IMR-90 (cell line): ENCODE results near the gene PALLD.

Experiments used
- BHLHE40 ChIP-seq: fragments of 150-350 bp; IDR thresholded peaks from 2 replicates; pipeline ENCODE4 v1.6.1; 2016; ENCODE audit warnings: mild to moderate bottlenecking, low read depth, low read length
- CEBPB ChIP-seq: IDR thresholded peaks from 2 replicates; pipeline ENCODE4 v1.6.1; 2012; ENCODE audit warnings: low read depth, low read length, improper control_type of control experiment
- CHD1 ChIP-seq: IDR thresholded peaks from 2 replicates; pipeline ENCODE4 v1.6.1; 2012; ENCODE audit warnings: low read depth, low read length, improper control_type of control experiment
- MAZ ChIP-seq: IDR thresholded peaks from 2 replicates; pipeline ENCODE4 v1.6.1; 2012; ENCODE audit warnings: low read depth, mild to moderate bottlenecking, low read length, improper control_type of control experiment, moderate library complexity, borderline replicate concordance
- MXI1 ChIP-seq: IDR thresholded peaks from 2 replicates; pipeline ENCODE4 v1.6.1; 2012; ENCODE audit warnings: low read depth, mild to moderate bottlenecking, low read length, moderate library complexity, borderline replicate concordance
- NFE2L2 ChIP-seq: fragments of 150-350 bp; IDR thresholded peaks from 2 replicates; pipeline ENCODE4 v1.6.1; 2016; ENCODE audit warnings: low read depth, mild to moderate bottlenecking, low read length
- POLR2A ChIP-seq: IDR thresholded peaks from 2 replicates; pipeline ENCODE4 v1.6.1; 2012; ENCODE audit warnings: mild to moderate bottlenecking, low read depth, low read length
- RCOR1 ChIP-seq: IDR thresholded peaks from 2 replicates; pipeline ENCODE4 v1.6.1; 2012; ENCODE audit warnings: mild to moderate bottlenecking, low read length, improper control_type of control experiment; ENCODE audit not compliant: insufficient replicate concordance
- RFX5 ChIP-seq: IDR thresholded peaks from 2 replicates; pipeline ENCODE4 v1.8.0; 2012; ENCODE audit warnings: low read depth, mild to moderate bottlenecking, low read length, moderate library complexity
- SMC3 ChIP-seq: fragments of 150-350 bp; IDR thresholded peaks from 2 replicates; pipeline ENCODE4 v1.6.1; 2016; ENCODE audit warnings: low read depth, mild to moderate bottlenecking, antibody characterized with exemption, low read length, moderate library complexity
- TF ChIP-seq, protein P1 (sequence below): conservative IDR thresholded peaks from 2 replicates; pipeline ENCODE4 v1.5.1; 2012; ENCODE audit warnings: mild to moderate bottlenecking, low read depth, low read length, improper control_type of control experiment
- TF ChIP-seq, protein P2 (sequence below): fragments of 150-350 bp; IDR thresholded peaks from 2 replicates; pipeline ENCODE4 v1.6.1; 2016; ENCODE audit warnings: low read depth, mild to moderate bottlenecking, low read length, moderate library complexity, borderline replicate concordance
- TF ChIP-seq, protein P3 (sequence below): fragments of 150-350 bp; IDR thresholded peaks from 2 replicates; pipeline ENCODE4 v1.6.1; 2017; ENCODE audit warnings: mild to moderate bottlenecking, antibody characterized with exemption, low read length, low read depth

DNA sequence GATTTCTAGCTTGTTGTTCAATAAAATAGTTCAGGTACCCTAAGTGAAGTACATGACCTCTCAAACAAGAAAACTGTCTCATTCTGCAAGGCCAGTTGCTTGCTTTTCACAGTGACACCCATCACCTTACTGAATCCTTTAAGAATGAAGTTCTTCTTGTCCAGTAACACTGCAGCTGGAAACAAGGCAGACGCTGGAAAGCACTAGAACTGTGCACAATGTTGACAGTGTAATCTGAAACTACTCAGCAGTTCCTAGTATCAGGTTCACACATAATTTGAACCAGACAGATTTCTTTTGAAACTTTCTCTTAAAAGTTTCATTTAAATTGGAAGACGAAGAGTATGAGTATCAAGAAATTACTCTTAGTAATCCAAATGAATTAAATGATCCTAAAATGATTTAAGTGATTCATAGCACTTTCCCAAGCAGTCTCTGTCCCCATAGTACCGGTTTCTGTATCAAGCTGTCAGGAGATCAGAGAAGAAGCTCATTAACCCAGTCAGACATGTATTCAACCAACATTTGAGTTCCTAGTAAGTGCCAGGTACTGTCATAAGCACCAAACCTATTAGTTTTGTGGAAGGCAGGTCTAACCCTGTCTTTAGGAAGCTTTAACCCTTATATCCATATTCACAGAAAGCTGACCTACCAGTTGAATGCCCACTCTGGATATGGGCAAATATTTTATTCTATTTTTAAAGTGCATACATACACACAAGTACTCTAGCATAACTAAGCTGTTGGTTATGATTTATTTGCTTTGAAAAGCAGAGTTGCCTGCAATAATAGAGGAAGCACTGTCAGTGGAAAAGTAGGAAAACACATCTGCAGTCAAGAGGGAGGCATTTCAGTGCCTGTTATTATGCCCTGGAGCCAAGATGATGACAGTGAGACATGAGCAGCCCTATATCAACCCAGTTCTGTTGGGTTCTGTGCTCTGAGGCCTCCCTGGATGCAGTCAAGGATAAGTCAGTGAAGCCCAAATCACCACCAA lies 63.6 kb downstream of the PALLD start:
- no peak for TF ChIP-seq POLR2A
- TF ChIP-seq RFX5, result no peak
- TF ChIP-seq, protein P1, sequence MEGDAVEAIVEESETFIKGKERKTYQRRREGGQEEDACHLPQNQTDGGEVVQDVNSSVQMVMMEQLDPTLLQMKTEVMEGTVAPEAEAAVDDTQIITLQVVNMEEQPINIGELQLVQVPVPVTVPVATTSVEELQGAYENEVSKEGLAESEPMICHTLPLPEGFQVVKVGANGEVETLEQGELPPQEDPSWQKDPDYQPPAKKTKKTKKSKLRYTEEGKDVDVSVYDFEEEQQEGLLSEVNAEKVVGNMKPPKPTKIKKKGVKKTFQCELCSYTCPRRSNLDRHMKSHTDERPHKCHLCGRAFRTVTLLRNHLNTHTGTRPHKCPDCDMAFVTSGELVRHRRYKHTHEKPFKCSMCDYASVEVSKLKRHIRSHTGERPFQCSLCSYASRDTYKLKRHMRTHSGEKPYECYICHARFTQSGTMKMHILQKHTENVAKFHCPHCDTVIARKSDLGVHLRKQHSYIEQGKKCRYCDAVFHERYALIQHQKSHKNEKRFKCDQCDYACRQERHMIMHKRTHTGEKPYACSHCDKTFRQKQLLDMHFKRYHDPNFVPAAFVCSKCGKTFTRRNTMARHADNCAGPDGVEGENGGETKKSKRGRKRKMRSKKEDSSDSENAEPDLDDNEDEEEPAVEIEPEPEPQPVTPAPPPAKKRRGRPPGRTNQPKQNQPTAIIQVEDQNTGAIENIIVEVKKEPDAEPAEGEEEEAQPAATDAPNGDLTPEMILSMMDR, result no peak
- no peak for TF ChIP-seq RCOR1
- no peak for TF ChIP-seq MAZ
- TF ChIP-seq MXI1, result no peak
- TF ChIP-seq BHLHE40, result no peak
- TF ChIP-seq, protein P2, sequence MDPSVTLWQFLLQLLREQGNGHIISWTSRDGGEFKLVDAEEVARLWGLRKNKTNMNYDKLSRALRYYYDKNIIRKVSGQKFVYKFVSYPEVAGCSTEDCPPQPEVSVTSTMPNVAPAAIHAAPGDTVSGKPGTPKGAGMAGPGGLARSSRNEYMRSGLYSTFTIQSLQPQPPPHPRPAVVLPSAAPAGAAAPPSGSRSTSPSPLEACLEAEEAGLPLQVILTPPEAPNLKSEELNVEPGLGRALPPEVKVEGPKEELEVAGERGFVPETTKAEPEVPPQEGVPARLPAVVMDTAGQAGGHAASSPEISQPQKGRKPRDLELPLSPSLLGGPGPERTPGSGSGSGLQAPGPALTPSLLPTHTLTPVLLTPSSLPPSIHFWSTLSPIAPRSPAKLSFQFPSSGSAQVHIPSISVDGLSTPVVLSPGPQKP, result no peak
- TF ChIP-seq, protein P3, sequence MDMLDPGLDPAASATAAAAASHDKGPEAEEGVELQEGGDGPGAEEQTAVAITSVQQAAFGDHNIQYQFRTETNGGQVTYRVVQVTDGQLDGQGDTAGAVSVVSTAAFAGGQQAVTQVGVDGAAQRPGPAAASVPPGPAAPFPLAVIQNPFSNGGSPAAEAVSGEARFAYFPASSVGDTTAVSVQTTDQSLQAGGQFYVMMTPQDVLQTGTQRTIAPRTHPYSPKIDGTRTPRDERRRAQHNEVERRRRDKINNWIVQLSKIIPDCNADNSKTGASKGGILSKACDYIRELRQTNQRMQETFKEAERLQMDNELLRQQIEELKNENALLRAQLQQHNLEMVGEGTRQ, result no peak
- no peak for TF ChIP-seq NFE2L2
- TF ChIP-seq SMC3, result no peak
- no peak for TF ChIP-seq CHD1
- no peak for TF ChIP-seq CEBPB
